ENCODE measurements around the gene NPDC1.

Gene NPDC1

GRCh38 chr9:137023157-137023556, 22.8 kb downstream of the NPDC1 start:
- DNase-seq = no peak

GRCh38 chr9:137022662-137023008, 23.3 kb downstream of the NPDC1 start:
- no peak for DNase-seq

- DNase-seq = peak; percentile 78
Measured at GRCh38 chr9:137021979-137022661, 23.9 kb downstream of the NPDC1 start.

DNA sequence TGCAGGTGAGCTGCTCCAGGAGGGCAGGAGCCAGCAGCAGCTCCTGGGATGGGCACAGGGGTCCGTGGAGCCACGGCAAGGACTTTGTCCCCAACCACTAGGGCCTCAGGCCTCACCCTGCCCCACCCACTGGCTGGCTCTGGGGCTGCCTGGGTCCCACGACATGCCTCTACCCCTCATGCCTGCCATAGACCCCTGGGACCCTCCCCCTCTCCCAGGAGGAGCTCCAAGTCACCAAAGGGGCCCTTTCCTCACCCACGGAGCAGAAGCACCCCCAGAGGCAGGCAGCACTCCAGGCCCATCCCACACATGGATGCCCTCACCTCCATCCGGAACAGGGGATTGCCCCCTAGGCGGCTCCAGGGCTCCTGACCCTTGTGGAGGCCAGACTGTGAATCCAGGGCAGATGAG, 24.4 kb downstream of the NPDC1 start:
- no peak for DNase-seq

DNA sequence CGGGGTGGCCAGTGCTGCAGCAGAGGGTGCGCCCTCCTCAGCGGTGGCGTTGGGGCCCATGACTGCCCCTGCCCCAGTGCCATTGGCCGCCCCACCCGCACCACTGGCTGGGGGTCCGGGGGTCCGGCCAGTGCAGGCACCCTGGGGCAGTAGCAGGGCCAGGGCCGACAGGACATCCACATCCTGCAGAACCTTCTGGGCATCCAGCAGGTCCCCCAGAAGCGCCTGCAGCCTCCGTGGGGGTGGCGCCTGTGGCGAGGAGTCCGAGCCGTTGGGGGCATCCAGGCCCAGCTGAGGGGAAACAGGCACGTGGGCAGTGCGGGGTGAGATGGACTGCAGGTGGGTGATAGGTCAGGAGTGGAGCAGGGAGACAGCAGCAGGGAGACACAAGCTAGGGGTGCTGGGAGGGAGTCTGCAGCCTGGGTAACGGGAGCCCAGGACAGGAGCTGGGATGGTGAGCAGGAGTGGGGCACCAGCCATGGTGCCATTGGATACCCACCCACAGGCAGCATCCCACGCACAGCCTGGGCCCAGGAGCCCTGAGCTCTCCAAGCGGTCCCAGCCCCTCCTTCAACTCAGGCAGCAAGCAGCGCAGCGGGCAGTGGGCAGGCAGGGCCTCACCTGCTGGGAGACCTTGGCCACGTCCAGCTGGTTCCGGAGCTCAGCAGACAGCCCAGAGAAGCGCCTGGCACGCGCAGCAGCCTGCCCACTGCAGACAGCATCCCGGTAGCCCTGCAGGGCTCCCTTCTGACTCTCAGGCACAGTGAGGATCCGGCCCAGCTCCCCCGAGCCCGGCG, 25.0 kb downstream of the NPDC1 start:
- DNase-seq = no peak

DNA sequence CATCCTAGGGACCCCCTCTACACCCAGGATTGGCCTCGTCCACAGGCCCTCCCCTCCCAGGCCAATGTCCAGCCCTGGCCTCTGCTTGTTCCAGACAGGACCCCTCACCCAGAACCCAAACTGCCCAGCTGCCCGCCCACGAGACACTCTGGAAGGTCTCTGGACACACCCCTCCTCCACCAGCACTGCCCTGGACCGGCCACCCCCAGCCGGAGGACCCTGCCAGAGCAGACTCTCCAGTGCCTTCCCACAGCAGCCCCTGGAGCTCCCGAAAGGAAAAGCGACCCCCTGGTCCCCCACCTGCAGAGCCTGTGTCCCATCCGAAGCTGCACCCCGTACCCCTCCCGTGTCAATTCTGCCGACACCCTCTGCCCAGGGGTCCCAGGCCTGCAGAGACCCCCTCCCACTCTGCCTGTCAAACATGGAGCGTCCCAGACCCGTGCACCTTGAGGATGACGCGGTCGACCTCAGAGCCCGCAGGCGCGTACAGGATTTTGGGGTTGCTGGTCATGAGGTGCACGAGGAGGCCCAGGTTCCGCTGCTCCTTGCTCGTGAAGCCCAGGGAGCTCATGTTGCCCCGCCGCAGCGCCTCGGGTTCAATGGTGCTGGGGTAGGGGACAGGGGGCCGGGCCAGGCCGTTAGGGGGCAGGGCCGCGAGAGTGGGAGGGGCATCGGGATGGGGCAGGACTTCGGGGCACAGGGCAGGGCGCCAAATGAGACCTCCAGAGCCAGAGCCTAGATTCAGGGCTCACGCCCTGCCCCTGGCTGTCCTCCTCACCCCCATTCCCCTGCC, 25.9 kb downstream of the NPDC1 start:
- no peak for DNase-seq

DNA sequence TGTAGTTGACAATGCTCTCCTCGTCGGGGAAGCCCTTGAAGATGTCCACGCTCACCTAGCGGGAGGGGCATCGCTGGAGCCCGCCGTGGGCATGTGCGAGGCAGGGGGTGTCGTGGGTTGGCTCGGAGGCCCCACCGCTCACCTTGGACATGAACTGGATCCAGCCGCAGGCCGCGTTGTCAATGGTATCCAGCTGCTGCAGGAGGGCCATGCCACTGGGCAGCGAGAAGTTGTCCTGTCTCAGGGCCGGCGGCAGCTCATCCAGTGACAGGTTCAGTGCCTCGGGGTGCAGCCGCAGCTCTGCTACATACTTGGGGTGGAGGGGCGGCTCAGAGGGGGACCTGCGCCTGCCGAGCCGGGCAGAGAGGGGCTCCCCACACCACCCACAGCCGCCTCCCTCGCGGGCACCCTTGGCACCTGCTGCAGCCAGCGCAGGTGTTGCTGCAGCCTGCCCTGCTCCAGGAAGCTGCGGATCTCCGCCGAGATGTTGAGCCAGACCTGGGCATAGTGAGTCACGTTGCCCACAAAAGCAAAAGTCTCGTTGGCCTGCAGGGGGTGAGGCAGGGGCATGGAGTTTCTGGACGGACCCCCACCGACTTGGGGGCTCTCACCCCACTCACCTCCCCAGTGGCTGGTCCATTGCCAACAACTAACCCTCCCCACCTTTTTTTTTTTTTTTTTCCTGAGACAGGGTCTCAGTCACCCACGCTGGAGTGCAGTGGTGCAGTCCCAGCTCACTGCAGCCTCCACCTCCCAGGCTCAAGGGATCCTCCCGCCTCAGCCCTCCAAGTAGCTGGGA, 27.0 kb downstream of the NPDC1 start:
- no peak for DNase-seq

- DNase-seq = no peak
Measured at GRCh38 chr9:137017791-137018497, 28.0 kb downstream of the NPDC1 start.

- no peak for DNase-seq
Measured at GRCh38 chr9:137017071-137017470, 28.9 kb downstream of the NPDC1 start.

DNA sequence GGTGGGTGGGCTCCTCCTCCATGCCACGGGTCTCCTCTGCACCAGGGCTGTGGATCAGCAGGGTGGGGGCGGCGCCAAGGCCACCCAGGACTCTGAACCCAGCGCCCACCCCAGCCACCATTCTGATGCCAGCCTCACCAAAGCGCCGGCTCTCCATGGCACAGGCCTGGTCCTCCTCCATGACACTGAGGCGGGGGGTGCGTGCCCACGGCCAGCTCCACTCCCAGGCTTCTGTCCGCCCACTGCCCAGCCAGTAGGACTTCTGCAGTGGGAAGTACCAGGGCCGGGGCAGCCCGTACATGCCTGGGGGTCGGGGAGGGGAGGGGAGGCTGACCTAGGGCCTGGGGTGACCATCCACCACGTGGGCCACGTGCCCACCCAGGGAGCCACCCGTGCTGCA, 29.5 kb downstream of the NPDC1 start:
- DNase-seq = no peak

DNA sequence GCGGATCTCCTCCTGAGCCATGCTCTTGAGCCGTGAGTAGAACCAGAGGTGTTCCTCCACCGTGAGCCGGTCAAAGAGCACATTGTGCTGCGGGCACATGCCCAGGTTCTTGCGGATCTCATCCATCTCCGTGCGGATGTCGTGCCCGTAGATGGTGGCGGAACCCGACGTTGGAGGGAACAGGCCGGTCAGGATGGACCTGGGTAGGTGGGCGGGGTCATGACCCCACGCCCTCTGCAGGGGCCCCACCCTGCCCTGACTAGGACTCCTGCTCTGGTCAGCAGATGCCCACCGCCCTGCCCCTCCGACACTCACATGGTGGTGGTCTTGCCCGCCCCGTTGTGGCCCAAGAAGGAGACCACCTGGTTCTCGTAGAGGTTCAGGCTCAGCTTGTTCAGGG, 30.0 kb downstream of the NPDC1 start:
- DNase-seq = no peak

- DNase-seq = no peak
Measured at GRCh38 chr9:137015540-137015930, 30.4 kb downstream of the NPDC1 start.

- no peak for DNase-seq
Measured at GRCh38 chr9:137014776-137015539, 31.0 kb downstream of the NPDC1 start.

GRCh38 chr9:137014166-137014565, 31.8 kb downstream of the NPDC1 start:
- no peak for DNase-seq

GRCh38 chr9:137013571-137013940, 32.4 kb downstream of the NPDC1 start:
- DNase-seq = no peak

GRCh38 chr9:137012694-137013570, 33.0 kb downstream of the NPDC1 start:
- DNase-seq = no peak

GRCh38 chr9:137011907-137012675, 33.9 kb downstream of the NPDC1 start:
- no peak for DNase-seq

- no peak for DNase-seq
Measured at GRCh38 chr9:137011156-137011555, 34.8 kb downstream of the NPDC1 start.

- DNase-seq = no peak
Measured at GRCh38 chr9:137009938-137010732, 35.8 kb downstream of the NPDC1 start.
